ENCODE results near the gene ISX. TPM values are rescaled to one million over a fixed set of nuclear protein-coding genes. Genes with fewer than 3 reads are reported as not detected.

ISX gene
- not detected for total RNA-seq
- long read RNA-seq: 0 reads

GRCh38 chr22:35065796-35066218, at the start of gene ISX:
ISX (plus strand) TSS chr22:35066158; CDS start chr22:35067088, 930 bp downstream.
- DNase-seq (no peak), ATAC-seq (no peak)
- Histone ChIP-seq H3K4me1 (no peaks in the 10 kb centered on the region), H3K4me3 (no peak within 1 kb of the TSS), H3K9me3 (no peaks in the 10 kb centered on the region), H3K36me3 (no peaks in the 10 kb centered on the region), H3K27ac (no peak within 1 kb of the TSS), H3K27me3 (no peaks in the 10 kb centered on the region)
- TF ChIP-seq CTCF (IDR thresholded peaks at IDR 0.05): no peak
- intact Hi-C loops (cut with DNase I): no loop called here

GRCh38 chr22:35016909-35017308, 49.0 kb upstream of the ISX start:
- ATAC-seq (no peak), DNase-seq (no peak)
- no peaks in the 10 kb centered on the region for H3K27me3 ChIP-seq
- intact Hi-C loops (cut with DNase I): no loop called here
- H3K36me3 ChIP-seq: no peaks in the 10 kb centered on the region
- no peak overlapping the region for H3K27ac ChIP-seq
- no peak overlapping the region for H3K4me3 ChIP-seq
- H3K4me1 ChIP-seq: no peaks in the 10 kb centered on the region
- no peak for TF ChIP-seq CTCF (IDR thresholded peaks at IDR 0.05)
- H3K9me3 ChIP-seq: no peaks in the 10 kb centered on the region

GRCh38 chr22:35018995-35019394, 47.0 kb upstream of the ISX start:
- Histone ChIP-seq H3K4me3 (no peak overlapping the region), H3K27me3 (peaks cover 7% of the 10 kb centered on the region), H3K4me1 (no peaks in the 10 kb centered on the region), H3K27ac (no peak overlapping the region), H3K9me3 (no peaks in the 10 kb centered on the region), H3K36me3 (no peaks in the 10 kb centered on the region)
- intact Hi-C loops (cut with DNase I): no loop called here
- TF ChIP-seq CTCF (IDR thresholded peaks at IDR 0.05): no peak
- ATAC-seq (no peak), DNase-seq (no peak)

- no peak overlapping the region for H3K4me3 ChIP-seq
- no peak overlapping the region for H3K27ac ChIP-seq
- ATAC-seq: no peak
- DNase-seq: no peak
- H3K4me1 ChIP-seq: no peaks in the 10 kb centered on the region
- no peak for TF ChIP-seq CTCF (IDR thresholded peaks at IDR 0.05)
- peaks cover 12% of the 10 kb centered on the region for H3K27me3 ChIP-seq
- intact Hi-C loops (cut with DNase I): no loop called here
- H3K9me3 ChIP-seq: no peaks in the 10 kb centered on the region
- no peaks in the 10 kb centered on the region for H3K36me3 ChIP-seq
Observed at GRCh38 chr22:35020517-35020916, 45.4 kb upstream of the ISX start.

GRCh38 chr22:35021161-35021560, 44.8 kb upstream of the ISX start:
- DNase-seq (no peak), ATAC-seq (no peak)
- Histone ChIP-seq H3K27ac (no peak overlapping the region), H3K4me1 (no peaks in the 10 kb centered on the region), H3K27me3 (peaks cover 12% of the 10 kb centered on the region), H3K4me3 (no peak overlapping the region), H3K9me3 (no peaks in the 10 kb centered on the region), H3K36me3 (no peaks in the 10 kb centered on the region)
- no peak for TF ChIP-seq CTCF (IDR thresholded peaks at IDR 0.05)
- intact Hi-C loops (cut with DNase I): no loop called here

- no peak for TF ChIP-seq CTCF (IDR thresholded peaks at IDR 0.05)
Observed at GRCh38 chr22:35022291-35022690, 43.7 kb upstream of the ISX start.

More at GRCh38 chr22:35022291-35022690, 43.7 kb upstream of the ISX start:
- Histone ChIP-seq H3K4me1 (no peaks in the 10 kb centered on the region), H3K27me3 (peaks cover 12% of the 10 kb centered on the region), H3K27ac (no peak overlapping the region), H3K36me3 (no peaks in the 10 kb centered on the region), H3K4me3 (no peak overlapping the region), H3K9me3 (no peaks in the 10 kb centered on the region)
- intact Hi-C loops (cut with DNase I): no loop called here
- ATAC-seq: no peak
- DNase-seq: no peak
